Peyer's patch (tissue), 4 donors: ENCODE measurements around the gene TPM4. TPM values are rescaled to one million over a fixed set of nuclear protein-coding genes. Genes with fewer than 3 reads are reported as not detected.

ENCODE experiments used
- DNase-seq, 3 donors: peaks; one replicate each; pipeline ENCODE4 v3.0.0-alpha.2; 2017 to 2019
- H3K27ac ChIP-seq, 4 donors: fragments of 200-600 bp; sonication (generic); one replicate each; pipeline ENCODE4 v1.5.1; 2016 to 2019
- H3K27me3 ChIP-seq, 2 donors: fragments of 200-600 bp; sonication (generic); one replicate each; pipeline ENCODE4 v1.5.1; 2019
- H3K36me3 ChIP-seq, 3 donors: fragments of 200-600 bp; sonication (generic); one replicate each; pipeline ENCODE4 v1.5.1; 2016 to 2019
- H3K4me1 ChIP-seq, 4 donors: fragments of 200-600 bp; sonication (generic); one replicate each; pipeline ENCODE4 v1.5.1; 2016 to 2019
- H3K4me3 ChIP-seq, 4 donors: fragments of 200-600 bp; sonication (generic); 1 replicate in 3 of 4; 2 replicates in 1 of 4; pipeline ENCODE4 v1.5.1; 2016 to 2019; ENCODE audit warnings: mild to moderate bottlenecking in 1 of 4
- H3K9me3 ChIP-seq, 4 donors: fragments of 200-600 bp; sonication (generic); one replicate each; pipeline ENCODE4 v1.5.1; 2016 to 2019; ENCODE audit warnings: mild to moderate bottlenecking in 1 of 4
- CTCF ChIP-seq, 6 experiments: fragments of 450-650 bp in 4 of 6; fragments of 200-600 bp in 2 of 6; sonication (generic) in 1 of 6; IDR thresholded peaks; one replicate each; pipeline ENCODE4 v1.5.1; 2017 to 2019; ENCODE audit warnings: antibody characterized with exemption in 6 of 6, mild to moderate bottlenecking in 3 of 6, moderate library complexity in 1 of 6
- POLR2A ChIP-seq, 2 donors: fragments of 450-650 bp; IDR thresholded peaks; one replicate each; pipeline ENCODE4 v1.5.1; 2017; ENCODE audit warnings: antibody characterized with exemption in 2 of 2, mild to moderate bottlenecking in 2 of 2, moderate library complexity in 2 of 2
- total RNA-seq, 4 donors: library from RNA; depleted of rRNA; stranded (reverse); fragments of >200 nt; gene quantifications; one replicate each; pipeline ENCODE4 v1.1.0, GENCODE V29; 2016

The TPM4 gene
- total RNA-seq, 4 donors from 2014 or later: 125 to 423 (median 139) TPM

GRCh38 chr19:16067205-16067938 lies 8.9 kb upstream of the TPM4 start:
- Histone ChIP-seq H3K4me1 (peaks cover 12 to 39% (median 15%) of the 10 kb centered on the region in 4 donors), H3K27ac (peak overlapping the region in 3 of 4 donors; percentile 47 to 96 (median 82)), H3K9me3 (no peaks in the 10 kb centered on the region), H3K36me3 (no peaks in the 10 kb centered on the region), H3K4me3 (peak overlapping the region in 2 of 4 donors; percentile 38 to 48), H3K27me3 (no peaks in the 10 kb centered on the region)
- DNase-seq: peak in 2 of 3 donors; percentile 64 to 70
- TF ChIP-seq CTCF (IDR thresholded peaks at IDR 0.05) (no peak), POLR2A (IDR thresholded peaks at IDR 0.05) (no peak)

GRCh38 chr19:16068696-16069259 lies 7.5 kb upstream of the TPM4 start:
- H3K9me3 ChIP-seq: no peaks in the 10 kb centered on the region
- H3K36me3 ChIP-seq: no peaks in the 10 kb centered on the region
- H3K4me3 ChIP-seq: peak overlapping the region in 2 of 4 donors; percentile 38 to 48
- peaks cover 12 to 48% (median 15%) of the 10 kb centered on the region in 4 donors for H3K4me1 ChIP-seq
- H3K27me3 ChIP-seq: no peaks in the 10 kb centered on the region
- DNase-seq: peak in 2 of 3 donors; percentile 27 to 37
- peak overlapping the region in 2 of 4 donors; percentile 82 to 96 for H3K27ac ChIP-seq
- TF ChIP-seq POLR2A (IDR thresholded peaks at IDR 0.05) (no peak), CTCF (IDR thresholded peaks at IDR 0.05) (no peak)

- peaks cover 12 to 48% (median 15%) of the 10 kb centered on the region in 4 donors for H3K4me1 ChIP-seq
- no peaks in the 10 kb centered on the region for H3K27me3 ChIP-seq
- H3K9me3 ChIP-seq: no peaks in the 10 kb centered on the region
- peak overlapping the region; percentile 86 to 96 (median 94) for H3K27ac ChIP-seq
- no peaks in the 10 kb centered on the region for H3K36me3 ChIP-seq
- peak in 1 of 3 donors; percentile 50 for DNase-seq
- peak overlapping the region in 3 of 4 donors; percentile 7 to 33 (median 12) for H3K4me3 ChIP-seq
- no peak for TF ChIP-seq POLR2A (IDR thresholded peaks at IDR 0.05)
- no peak for TF ChIP-seq CTCF (IDR thresholded peaks at IDR 0.05)
These were observed 6.4 kb upstream of the TPM4 start for GRCh38 chr19:16069813-16070365.

- H3K27ac ChIP-seq: peak overlapping the region; percentile 86 to 96 (median 94)
- no peaks in the 10 kb centered on the region for H3K27me3 ChIP-seq
- TF ChIP-seq CTCF (IDR thresholded peaks at IDR 0.05) (peak in 4 of 6 experiments; percentile 17 to 39 (median 25)), POLR2A (IDR thresholded peaks at IDR 0.05) (peak; percentile 56 to 89)
- no peaks in the 10 kb centered on the region for H3K9me3 ChIP-seq
- peaks cover 12 to 48% (median 15%) of the 10 kb centered on the region in 4 donors for H3K4me1 ChIP-seq
- H3K4me3 ChIP-seq: peak overlapping the region in 3 of 4 donors; percentile 7 to 33 (median 12)
- DNase-seq: peak; percentile 93 to 98 (median 96)
- H3K36me3 ChIP-seq: no peaks in the 10 kb centered on the region
These were observed 5.8 kb upstream of the TPM4 start for GRCh38 chr19:16070366-16070990.

DNA sequence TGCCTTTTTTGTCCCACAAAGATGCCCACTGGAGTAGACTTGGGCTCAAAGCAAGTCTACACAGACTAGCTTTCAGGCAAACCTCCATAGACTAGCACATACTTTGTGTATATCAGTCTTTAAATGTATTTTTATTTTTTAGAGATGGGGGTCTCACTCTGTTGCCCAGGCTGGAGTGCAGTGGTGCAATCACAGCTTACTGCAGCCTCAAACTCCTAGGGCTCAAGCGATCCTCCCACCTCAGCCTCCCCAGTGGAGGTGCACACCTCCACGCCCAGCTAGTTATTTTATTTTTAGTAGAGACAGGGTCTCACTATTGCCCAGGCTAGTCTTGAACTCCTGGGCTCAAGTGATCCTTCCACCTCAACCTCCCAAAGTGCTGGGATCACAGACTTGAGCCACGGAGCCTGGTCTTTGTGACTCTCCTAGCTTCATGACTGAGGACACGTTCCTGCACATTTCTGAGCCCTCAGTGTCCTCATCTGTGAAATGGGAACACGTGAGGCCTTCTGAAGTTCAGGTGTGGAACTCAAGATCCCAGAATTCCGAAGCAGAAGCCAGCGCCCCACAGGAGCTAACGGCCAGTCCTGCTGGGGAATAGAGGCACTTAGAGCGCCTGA lies 5.1 kb upstream of the TPM4 start:
- peak overlapping the region in 1 of 4 donors; percentile 6 for H3K4me3 ChIP-seq
- no peak for DNase-seq
- peaks cover 12 to 48% (median 15%) of the 10 kb centered on the region in 4 donors for H3K4me1 ChIP-seq

More for the DNA sequence above, 5.1 kb upstream of the TPM4 start:
- Histone ChIP-seq H3K9me3 (no peaks in the 10 kb centered on the region), H3K36me3 (no peaks in the 10 kb centered on the region), H3K27ac (peak overlapping the region; percentile 86 to 96 (median 94)), H3K27me3 (no peaks in the 10 kb centered on the region)
- TF ChIP-seq CTCF (IDR thresholded peaks at IDR 0.05): no peak
- no peak for TF ChIP-seq POLR2A (IDR thresholded peaks at IDR 0.05)
